Neural cell (in vitro differentiated cells): ENCODE results near the gene MUCL3. TPM values are rescaled to one million over a fixed set of nuclear protein-coding genes. Genes with fewer than 3 reads are reported as not detected.
"Not testable (repeated sequence)": the region's sequence is repeated elsewhere in the genome, so short reads cannot be mapped to it uniquely, and the experiment has no call there.

ENCODE experiments used
- H2AFZ ChIP-seq: fragments of 200-600, 300-800 bp; sonication (generic), shearing (Covaris generic); 2 replicates; pipeline ENCODE4 v1.6.0; 2014; ENCODE audit warnings: low read depth, mild to moderate bottlenecking, antibody characterized with exemption, low read length, moderate library complexity
- H3F3A ChIP-seq: fragments of 200-600 bp; shearing (Covaris generic); 2 replicates; pipeline ENCODE4 v1.6.1; 2016; ENCODE audit warnings: mild to moderate bottlenecking, moderate library complexity, mixed read lengths, antibody characterized with exemption, low read length; ENCODE audit not compliant: insufficient read depth, poor library complexity, severe bottlenecking
- H3K27ac ChIP-seq: fragments of 200-600, 300-800 bp; sonication (generic), shearing (Covaris generic); 2 replicates; pipeline ENCODE4 v1.5.1; 2014; ENCODE audit warnings: mild to moderate bottlenecking, low read length, moderate library complexity
- H3K27me3 ChIP-seq: fragments of 300-800, 200-600 bp; sonication (generic), shearing (Covaris generic); 2 replicates; pipeline ENCODE4 v1.6.0; 2014; ENCODE audit warnings: mild to moderate bottlenecking, low read depth, low read length, moderate library complexity; ENCODE audit not compliant: insufficient read depth
- H3K36me3 ChIP-seq: fragments of 300-800, 200-600 bp; sonication (generic), shearing (Covaris generic); 2 replicates; pipeline ENCODE4 v1.5.1; 2014; ENCODE audit warnings: mild to moderate bottlenecking, antibody characterized with exemption, low read length, moderate library complexity; ENCODE audit not compliant: insufficient read depth
- H3K4me2 ChIP-seq: fragments of 300-800, 200-600 bp; sonication (generic), shearing (Covaris generic); 2 replicates; pipeline ENCODE4 v1.6.0; 2014; ENCODE audit warnings: mild to moderate bottlenecking, low read length
- H3K4me3 ChIP-seq: fragments of 300-800, 200-600 bp; sonication (generic), shearing (Covaris generic); 2 replicates; pipeline ENCODE4 v1.5.1; 2014; ENCODE audit warnings: mild to moderate bottlenecking, low read length, moderate library complexity
- H3K79me2 ChIP-seq: fragments of 200-600 bp; shearing (Covaris generic); replicated peaks from 2 replicates; pipeline ENCODE4 v1.6.0; 2014; ENCODE audit warnings: mild to moderate bottlenecking, low read length, moderate library complexity; ENCODE audit not compliant: insufficient read depth
- H3K9ac ChIP-seq: fragments of 300-800, 200-600 bp; sonication (generic), shearing (Covaris generic); 2 replicates; pipeline ENCODE4 v1.6.1; 2016; ENCODE audit warnings: mild to moderate bottlenecking, low read length, mixed read lengths
- H3K9me2 ChIP-seq: fragments of 200-600 bp; shearing (Covaris generic); 2 replicates; pipeline ENCODE4 v1.6.1; 2016; ENCODE audit warnings: mild to moderate bottlenecking, low read length, mixed read lengths; ENCODE audit not compliant: insufficient read depth
- H3K9me3 ChIP-seq: fragments of 200-600, 300-800 bp; sonication (generic), shearing (Covaris generic); 2 replicates; pipeline ENCODE4 v1.6.1; 2016; ENCODE audit warnings: mild to moderate bottlenecking, mixed run types, low read length, moderate library complexity, mixed read lengths
- H4K20me1 ChIP-seq: fragments of 200-600 bp; shearing (Covaris generic); 2 replicates; pipeline ENCODE4 v1.6.1; 2016; ENCODE audit warnings: mild to moderate bottlenecking, mixed run types; ENCODE audit not compliant: insufficient read depth
- EP300 ChIP-seq: fragments of 450-650 bp; conservative IDR thresholded peaks from 2 replicates; pipeline ENCODE4 v1.6.1; 2014; ENCODE audit warnings: antibody characterized with exemption, mild to moderate bottlenecking, moderate library complexity; ENCODE audit not compliant: poor library complexity, severe bottlenecking
- EZH2 ChIP-seq: fragments of 200-600, 300-800 bp; shearing (Covaris generic), sonication (generic); IDR thresholded peaks from 2 replicates; pipeline ENCODE4 v1.6.1; 2014; ENCODE audit warnings: antibody characterized with exemption, low read length, borderline replicate concordance, mild to moderate bottlenecking; ENCODE audit not compliant: insufficient read depth, poor library complexity, severe bottlenecking
- MXI1 ChIP-seq: fragments of 450-650 bp; conservative IDR thresholded peaks from 2 replicates; pipeline ENCODE4 v1.6.1; 2014; ENCODE audit warnings: antibody characterized with exemption, mild to moderate bottlenecking; ENCODE audit not compliant: poor library complexity, severe bottlenecking
- POLR2AphosphoS5 ChIP-seq: IDR thresholded peaks from 2 replicates; pipeline ENCODE4 v1.6.1; 2012
- RAD21 ChIP-seq: fragments of 450-650 bp; conservative IDR thresholded peaks from 2 replicates; pipeline ENCODE4 v1.6.1; 2014; ENCODE audit warnings: antibody characterized with exemption, mild to moderate bottlenecking, moderate library complexity
- SMC3 ChIP-seq: fragments of 450-650 bp; conservative IDR thresholded peaks from 2 replicates; pipeline ENCODE4 v1.6.1; 2014; ENCODE audit warnings: antibody characterized with exemption, mild to moderate bottlenecking, moderate library complexity; ENCODE audit not compliant: poor library complexity
- TAF1 ChIP-seq: IDR thresholded peaks from 2 replicates; pipeline ENCODE4 v1.6.1; 2012; ENCODE audit warnings: low read depth
- polyA plus RNA-seq: library from polyadenylated mRNA; depleted of rRNA; stranded (reverse); fragments of >200 nt; gene quantifications from 2 replicates; pipeline ENCODE4 v1.2.3, GENCODE V29; 2014
- TF ChIP-seq, protein P1 (sequence below): IDR thresholded peaks from 2 replicates; pipeline ENCODE4 v1.6.1; 2012; ENCODE audit warnings: borderline replicate concordance
- TF ChIP-seq, protein P2 (sequence below): fragments of 450-650 bp; IDR thresholded peaks from 2 replicates; pipeline ENCODE4 v1.5.1; 2014; ENCODE audit warnings: antibody characterized with exemption, mild to moderate bottlenecking, moderate library complexity; ENCODE audit not compliant: poor library complexity, severe bottlenecking

The MUCL3 gene
- polyA plus RNA-seq, 1 donor from 2014 or later = not detected

DNA sequence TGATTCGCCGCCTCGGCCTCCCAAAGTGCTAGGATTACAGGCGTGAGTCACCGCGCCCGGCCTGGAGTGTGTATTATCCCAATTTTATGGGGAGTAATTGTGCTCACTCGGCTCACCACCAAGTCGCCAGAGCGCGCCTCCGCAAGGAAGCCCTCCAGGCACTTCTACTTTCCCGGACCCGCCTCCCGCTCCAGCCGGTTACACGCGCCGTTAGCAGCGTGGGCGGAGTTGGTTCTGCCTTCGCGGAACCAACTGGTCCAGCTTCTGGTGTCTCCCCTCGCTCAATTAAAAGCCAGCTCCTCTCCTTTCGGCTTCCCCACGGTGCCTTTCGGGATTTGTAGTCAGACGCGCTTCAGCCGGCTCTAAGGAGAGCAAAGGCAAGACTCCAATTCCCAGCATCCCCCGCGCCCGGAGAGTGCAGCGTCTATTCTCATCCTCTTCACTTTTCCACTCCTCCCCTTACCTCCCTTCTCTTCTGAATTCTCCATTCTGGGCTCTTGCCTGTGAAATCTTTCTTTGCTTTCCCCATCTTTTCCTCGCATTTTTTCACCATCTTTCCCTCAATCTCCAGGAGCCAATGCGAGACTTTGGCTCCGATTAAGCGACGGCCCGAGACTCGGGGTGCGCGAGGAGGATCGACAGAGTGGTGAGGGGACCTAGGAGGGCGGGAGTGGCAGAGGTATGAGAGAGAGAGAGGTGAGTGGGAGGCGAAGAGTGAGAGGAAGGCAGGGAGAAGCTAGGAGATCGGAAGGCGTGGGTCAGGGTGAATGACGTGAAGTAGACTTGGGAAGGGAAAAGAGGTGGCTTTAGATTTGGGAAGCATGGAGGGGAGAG, 32.8 kb upstream of the MUCL3 start, which contains the start of gene GTF2H4:
TSS of gene GTF2H4 (plus strand) at position 450 of the 834 bp plus-strand sequence.
- Histone ChIP-seq H3K9me2 (no peaks in the 10 kb centered on the region), H3K36me3 (no peaks in the 10 kb centered on the region), H3K4me2 (peak within 1 kb of the TSS; percentile 83), H3K27me3 (no peaks in the 10 kb centered on the region), H4K20me1 (no peaks in the 10 kb centered on the region), H3K27ac (peak within 1 kb of the TSS; percentile 67), H2AFZ (peak within 1 kb of the TSS; percentile 97), H3K9ac (peak within 1 kb of the TSS; percentile 82), H3K4me3 (peak within 1 kb of the TSS; percentile 75), H3F3A (no peaks in the 10 kb centered on the region), H3K79me2 (peaks cover 10% of the 10 kb centered on the region), H3K9me3 (no peaks in the 10 kb centered on the region)
- TF ChIP-seq SMC3 = peak; percentile 61
- TF ChIP-seq, protein P1, sequence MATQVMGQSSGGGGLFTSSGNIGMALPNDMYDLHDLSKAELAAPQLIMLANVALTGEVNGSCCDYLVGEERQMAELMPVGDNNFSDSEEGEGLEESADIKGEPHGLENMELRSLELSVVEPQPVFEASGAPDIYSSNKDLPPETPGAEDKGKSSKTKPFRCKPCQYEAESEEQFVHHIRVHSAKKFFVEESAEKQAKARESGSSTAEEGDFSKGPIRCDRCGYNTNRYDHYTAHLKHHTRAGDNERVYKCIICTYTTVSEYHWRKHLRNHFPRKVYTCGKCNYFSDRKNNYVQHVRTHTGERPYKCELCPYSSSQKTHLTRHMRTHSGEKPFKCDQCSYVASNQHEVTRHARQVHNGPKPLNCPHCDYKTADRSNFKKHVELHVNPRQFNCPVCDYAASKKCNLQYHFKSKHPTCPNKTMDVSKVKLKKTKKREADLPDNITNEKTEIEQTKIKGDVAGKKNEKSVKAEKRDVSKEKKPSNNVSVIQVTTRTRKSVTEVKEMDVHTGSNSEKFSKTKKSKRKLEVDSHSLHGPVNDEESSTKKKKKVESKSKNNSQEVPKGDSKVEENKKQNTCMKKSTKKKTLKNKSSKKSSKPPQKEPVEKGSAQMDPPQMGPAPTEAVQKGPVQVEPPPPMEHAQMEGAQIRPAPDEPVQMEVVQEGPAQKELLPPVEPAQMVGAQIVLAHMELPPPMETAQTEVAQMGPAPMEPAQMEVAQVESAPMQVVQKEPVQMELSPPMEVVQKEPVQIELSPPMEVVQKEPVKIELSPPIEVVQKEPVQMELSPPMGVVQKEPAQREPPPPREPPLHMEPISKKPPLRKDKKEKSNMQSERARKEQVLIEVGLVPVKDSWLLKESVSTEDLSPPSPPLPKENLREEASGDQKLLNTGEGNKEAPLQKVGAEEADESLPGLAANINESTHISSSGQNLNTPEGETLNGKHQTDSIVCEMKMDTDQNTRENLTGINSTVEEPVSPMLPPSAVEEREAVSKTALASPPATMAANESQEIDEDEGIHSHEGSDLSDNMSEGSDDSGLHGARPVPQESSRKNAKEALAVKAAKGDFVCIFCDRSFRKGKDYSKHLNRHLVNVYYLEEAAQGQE = no peak
- peak; percentile 29 for TF ChIP-seq EP300
- TF ChIP-seq, protein P2, sequence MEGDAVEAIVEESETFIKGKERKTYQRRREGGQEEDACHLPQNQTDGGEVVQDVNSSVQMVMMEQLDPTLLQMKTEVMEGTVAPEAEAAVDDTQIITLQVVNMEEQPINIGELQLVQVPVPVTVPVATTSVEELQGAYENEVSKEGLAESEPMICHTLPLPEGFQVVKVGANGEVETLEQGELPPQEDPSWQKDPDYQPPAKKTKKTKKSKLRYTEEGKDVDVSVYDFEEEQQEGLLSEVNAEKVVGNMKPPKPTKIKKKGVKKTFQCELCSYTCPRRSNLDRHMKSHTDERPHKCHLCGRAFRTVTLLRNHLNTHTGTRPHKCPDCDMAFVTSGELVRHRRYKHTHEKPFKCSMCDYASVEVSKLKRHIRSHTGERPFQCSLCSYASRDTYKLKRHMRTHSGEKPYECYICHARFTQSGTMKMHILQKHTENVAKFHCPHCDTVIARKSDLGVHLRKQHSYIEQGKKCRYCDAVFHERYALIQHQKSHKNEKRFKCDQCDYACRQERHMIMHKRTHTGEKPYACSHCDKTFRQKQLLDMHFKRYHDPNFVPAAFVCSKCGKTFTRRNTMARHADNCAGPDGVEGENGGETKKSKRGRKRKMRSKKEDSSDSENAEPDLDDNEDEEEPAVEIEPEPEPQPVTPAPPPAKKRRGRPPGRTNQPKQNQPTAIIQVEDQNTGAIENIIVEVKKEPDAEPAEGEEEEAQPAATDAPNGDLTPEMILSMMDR = peak; percentile 34
- no peak for TF ChIP-seq RAD21
- TF ChIP-seq POLR2AphosphoS5 = peak; percentile 45
- TF ChIP-seq TAF1 = peak; percentile 31
- TF ChIP-seq MXI1 = peak; percentile 78
- TF ChIP-seq EZH2 = no peak

DNA sequence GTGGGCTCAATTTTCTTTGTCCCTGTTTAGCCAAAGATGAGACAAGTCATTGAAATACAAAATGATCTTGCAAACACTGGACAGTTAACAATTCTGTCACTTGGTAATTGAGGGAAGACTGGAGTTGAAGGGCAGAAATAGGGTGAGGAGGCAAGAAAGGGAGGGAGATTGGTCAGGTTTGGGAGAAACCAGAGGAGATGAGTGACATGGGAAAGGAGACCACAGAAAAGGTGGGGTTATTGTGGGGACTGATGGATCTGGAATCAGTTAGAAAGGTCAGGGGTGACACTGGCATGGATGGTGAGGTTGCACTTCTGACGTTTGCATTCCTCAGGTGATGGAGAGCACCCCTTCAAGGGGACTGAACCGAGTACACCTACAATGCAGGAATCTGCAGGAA, 32.1 kb upstream of the MUCL3 start:
- H3K9me2 ChIP-seq = no peaks in the 10 kb centered on the region
- H3K36me3 ChIP-seq = no peaks in the 10 kb centered on the region
- no peak for TF ChIP-seq TAF1
- no peaks in the 10 kb centered on the region for H4K20me1 ChIP-seq
- H3K79me2 ChIP-seq = peaks cover 10% of the 10 kb centered on the region
- no peaks in the 10 kb centered on the region for H3K9me3 ChIP-seq
- no peak overlapping the region for H2AFZ ChIP-seq
- no peak overlapping the region for H3K27ac ChIP-seq
- H3K4me3 ChIP-seq = peak overlapping the region; percentile 75
- peak overlapping the region; percentile 83 for H3K4me2 ChIP-seq
- peak overlapping the region; percentile 82 for H3K9ac ChIP-seq
- H3F3A ChIP-seq = no peaks in the 10 kb centered on the region
- H3K27me3 ChIP-seq = no peaks in the 10 kb centered on the region

DNA sequence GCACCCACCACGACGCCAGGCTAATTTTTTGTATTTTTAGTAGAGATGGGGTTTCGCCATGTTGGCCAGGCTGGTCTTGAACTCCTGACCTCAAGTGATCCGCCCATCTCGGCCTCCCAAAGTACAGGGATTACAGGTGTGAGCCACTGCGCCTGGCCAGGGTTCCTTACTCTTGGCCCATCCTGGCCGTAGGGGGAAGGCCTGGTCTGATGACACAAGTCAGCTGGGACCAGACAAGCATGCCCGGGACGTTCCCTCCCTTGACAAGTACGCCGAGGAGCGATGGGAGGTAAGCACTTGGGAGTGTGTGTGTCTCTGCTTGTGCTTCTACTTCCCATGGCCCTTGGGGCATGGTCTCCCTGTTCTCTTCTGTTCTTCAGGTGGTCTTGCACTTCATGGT, 30.3 kb upstream of the MUCL3 start:
- H3K36me3 ChIP-seq, H3K9ac ChIP-seq, H3K27ac ChIP-seq, H3K4me2 ChIP-seq, H2AFZ ChIP-seq, H4K20me1 ChIP-seq, H3K9me2 ChIP-seq, H3K27me3 ChIP-seq, H3K9me3 ChIP-seq, H3K4me3 ChIP-seq, H3F3A ChIP-seq, H3K79me2 ChIP-seq: not testable (repeated sequence)
